Measurements from ENCODE around the gene DAZL.

DNA sequence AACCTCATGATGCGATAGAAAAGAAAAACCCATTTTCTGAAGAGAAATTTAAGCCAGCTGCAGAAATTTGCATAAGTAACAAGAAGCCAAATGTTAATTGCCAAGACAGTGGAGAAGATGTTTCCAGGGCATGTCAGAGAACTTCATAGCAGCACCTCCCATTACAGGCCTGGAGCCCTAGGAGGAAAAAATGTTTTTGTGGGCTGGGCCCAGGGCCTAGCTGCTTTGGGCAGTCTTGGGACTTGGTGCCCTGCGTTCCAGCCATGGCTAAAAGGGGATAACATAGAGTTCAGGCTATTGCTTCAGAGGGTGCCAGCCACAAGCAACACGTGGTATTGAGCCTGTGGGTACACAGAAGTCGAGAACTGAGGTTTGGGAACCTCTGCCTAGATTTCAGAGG is 10.9 kb upstream of the DAZL start:
- TF ChIP-seq POLR2A (IDR thresholded peaks at IDR 0.05; ENCODE audit: low read depth, low read length) (no peak), POLR2AphosphoS5 (IDR thresholded peaks at IDR 0.05; ENCODE audit: low read depth, low read length) (no peak), TAF1 (IDR thresholded peaks at IDR 0.05; ENCODE audit: low read depth, low read length) (no peak), POU2F2 (IDR thresholded peaks at IDR 0.05; ENCODE audit: low read depth, low read length) (no peak), SPI1 (IDR thresholded peaks at IDR 0.05; ENCODE audit: low read depth, low read length) (no peak), PAX5 (IDR thresholded peaks at IDR 0.05; ENCODE audit: insufficient read depth, low read length, severe bottlenecking) (no peak)

Data from GM12891 (cell line).